ENCODE data around the gene GAN. TPM values are rescaled to one million over a fixed set of nuclear protein-coding genes. Genes with fewer than 3 reads are reported as not detected.

The GAN gene
- total RNA-seq, 1 experiment from 2014 or later: 5.3 TPM

GRCh38 chr16:81388357-81388756, 73.6 kb downstream of the GAN start:
- ATAC-seq: no peak

GRCh38 chr16:81390840-81391239, 76.1 kb downstream of the GAN start:
- ChIA-PET POLR2A (ENCODE audit: unreplicated experiment) (no interaction called here), CTCF (no interaction called here)
- Histone ChIP-seq H3K4me1 (ENCODE audit: insufficient read depth, low read length) (no peaks in the 10 kb centered on the region), H3K9me3 (ENCODE audit: low read length) (no peaks in the 10 kb centered on the region), H3K9ac (ENCODE audit: low read length) (no peak overlapping the region), H3K9me2 (replicated peaks; ENCODE audit: low read length) (no peaks in the 10 kb centered on the region), H3F3A (ENCODE audit: low read length, unreplicated experiment) (no peaks in the 10 kb centered on the region), H3K36me3 (ENCODE audit: low read depth, low read length) (no peaks in the 10 kb centered on the region), H3K4me3 (ENCODE audit: low read length) (no peak overlapping the region), H3K27ac (ENCODE audit: low read length) (no peak overlapping the region), H3K4me2 (ENCODE audit: low read length) (no peak overlapping the region), H3K27me3 (ENCODE audit: low read length) (no peaks in the 10 kb centered on the region), H3K79me2 (ENCODE audit: low read length) (no peaks in the 10 kb centered on the region), H4K20me1 (ENCODE audit: low read length) (no peaks in the 10 kb centered on the region), H2AFZ (ENCODE audit: low read length) (no peak overlapping the region)
- DNase-seq (no peak), ATAC-seq (no peak)
- no TSS peak for BruUV-seq (replicated peaks)
- TF ChIP-seq EZH2 (IDR thresholded peaks at IDR 0.05; ENCODE audit: low read length, unreplicated experiment) (no peak), CTCF (conservative IDR thresholded peaks at IDR 0.05; ENCODE audit: low read depth, low read length) (no peak), EZH2phosphoT487 (IDR thresholded peaks at IDR 0.05; ENCODE audit: borderline replicate concordance, low read length) (no peak)
- intact Hi-C loops (cut with micrococcal nuclease): no loop called here

More at GRCh38 chr16:81388357-81388756, 73.6 kb downstream of the GAN start:
- Histone ChIP-seq H3K4me1 (ENCODE audit: insufficient read depth, low read length) (no peaks in the 10 kb centered on the region), H3K36me3 (ENCODE audit: low read depth, low read length) (no peaks in the 10 kb centered on the region), H2AFZ (ENCODE audit: low read length) (no peak overlapping the region), H3K9ac (ENCODE audit: low read length) (no peak overlapping the region), H3F3A (ENCODE audit: low read length, unreplicated experiment) (no peaks in the 10 kb centered on the region), H3K27ac (ENCODE audit: low read length) (no peak overlapping the region), H3K9me3 (ENCODE audit: low read length) (no peaks in the 10 kb centered on the region), H4K20me1 (ENCODE audit: low read length) (no peaks in the 10 kb centered on the region), H3K4me3 (ENCODE audit: low read length) (no peak overlapping the region), H3K27me3 (ENCODE audit: low read length) (no peaks in the 10 kb centered on the region), H3K79me2 (ENCODE audit: low read length) (no peaks in the 10 kb centered on the region), H3K4me2 (ENCODE audit: low read length) (no peak overlapping the region), H3K9me2 (replicated peaks; ENCODE audit: low read length) (no peaks in the 10 kb centered on the region)
- TF ChIP-seq CTCF (conservative IDR thresholded peaks at IDR 0.05; ENCODE audit: low read depth, low read length) (no peak), EZH2phosphoT487 (IDR thresholded peaks at IDR 0.05; ENCODE audit: borderline replicate concordance, low read length) (no peak), EZH2 (IDR thresholded peaks at IDR 0.05; ENCODE audit: low read length, unreplicated experiment) (no peak)
- ChIA-PET POLR2A (ENCODE audit: unreplicated experiment) (no interaction called here), CTCF (no interaction called here)
- DNase-seq: no peak
- BruUV-seq (replicated peaks): no TSS peak
- intact Hi-C loops (cut with micrococcal nuclease): no loop called here

- ATAC-seq: no peak
These were observed 77.2 kb downstream of the GAN start for GRCh38 chr16:81392011-81392410.

More at GRCh38 chr16:81392011-81392410, 77.2 kb downstream of the GAN start:
- no peak overlapping the region for H3K4me2 ChIP-seq (ENCODE audit: low read length)
- no TSS peak for BruUV-seq (replicated peaks)
- no peak overlapping the region for H3K4me3 ChIP-seq (ENCODE audit: low read length)
- ChIA-PET CTCF (no interaction called here), POLR2A (ENCODE audit: unreplicated experiment) (no interaction called here)
- no peaks in the 10 kb centered on the region for H4K20me1 ChIP-seq (ENCODE audit: low read length)
- H3K27me3 ChIP-seq (ENCODE audit: low read length): no peaks in the 10 kb centered on the region
- no peaks in the 10 kb centered on the region for H3K4me1 ChIP-seq (ENCODE audit: insufficient read depth, low read length)
- TF ChIP-seq EZH2 (IDR thresholded peaks at IDR 0.05; ENCODE audit: low read length, unreplicated experiment) (no peak), EZH2phosphoT487 (IDR thresholded peaks at IDR 0.05; ENCODE audit: borderline replicate concordance, low read length) (no peak), CTCF (conservative IDR thresholded peaks at IDR 0.05; ENCODE audit: low read depth, low read length) (no peak)
- DNase-seq: no peak
- H2AFZ ChIP-seq (ENCODE audit: low read length): no peak overlapping the region
- H3K79me2 ChIP-seq (ENCODE audit: low read length): no peaks in the 10 kb centered on the region
- no peaks in the 10 kb centered on the region for H3K36me3 ChIP-seq (ENCODE audit: low read depth, low read length)
- no peaks in the 10 kb centered on the region for H3K9me2 ChIP-seq (replicated peaks; ENCODE audit: low read length)
- no peak overlapping the region for H3K9ac ChIP-seq (ENCODE audit: low read length)
- intact Hi-C loops (cut with micrococcal nuclease): no loop called here
- H3K9me3 ChIP-seq (ENCODE audit: low read length): no peaks in the 10 kb centered on the region
- no peaks in the 10 kb centered on the region for H3F3A ChIP-seq (ENCODE audit: low read length, unreplicated experiment)
- H3K27ac ChIP-seq (ENCODE audit: low read length): no peak overlapping the region
